ENCODE data around the gene SUPT6H. TPM values are rescaled to one million over a fixed set of nuclear protein-coding genes. Genes with fewer than 3 reads are reported as not detected.

Gene SUPT6H
- total and polyA plus RNA-seq, 2 of the 8 experiments (the other 6 are each of a cell fraction or from before 2014, with no cell fraction given): 32.0 to 59.9 TPM

DNA sequence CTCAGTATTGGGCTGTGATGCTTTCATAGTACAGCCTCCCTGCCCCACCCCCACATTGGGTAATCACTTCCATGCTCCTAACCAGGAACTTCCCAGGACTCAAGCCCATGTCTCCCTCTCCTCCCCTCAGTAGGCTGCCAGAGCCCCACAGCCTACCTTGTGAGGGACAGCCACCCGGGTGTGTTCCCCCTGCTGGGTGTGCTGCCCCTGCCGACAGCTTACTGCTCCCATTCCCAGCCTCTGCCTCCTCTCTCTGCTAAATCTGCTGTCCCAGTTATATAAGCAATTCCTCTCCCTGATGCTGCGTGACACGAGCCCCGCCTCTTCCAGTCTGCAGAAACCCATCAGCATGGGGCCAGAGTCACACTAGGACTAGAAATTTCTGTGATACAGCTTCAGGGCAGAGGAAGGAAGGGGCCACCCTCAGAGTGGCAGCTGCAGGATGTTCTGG is 48.0 kb upstream of the SUPT6H start, which contains the start of gene RSKR (continued):
- TF ChIP-seq, protein P1, sequence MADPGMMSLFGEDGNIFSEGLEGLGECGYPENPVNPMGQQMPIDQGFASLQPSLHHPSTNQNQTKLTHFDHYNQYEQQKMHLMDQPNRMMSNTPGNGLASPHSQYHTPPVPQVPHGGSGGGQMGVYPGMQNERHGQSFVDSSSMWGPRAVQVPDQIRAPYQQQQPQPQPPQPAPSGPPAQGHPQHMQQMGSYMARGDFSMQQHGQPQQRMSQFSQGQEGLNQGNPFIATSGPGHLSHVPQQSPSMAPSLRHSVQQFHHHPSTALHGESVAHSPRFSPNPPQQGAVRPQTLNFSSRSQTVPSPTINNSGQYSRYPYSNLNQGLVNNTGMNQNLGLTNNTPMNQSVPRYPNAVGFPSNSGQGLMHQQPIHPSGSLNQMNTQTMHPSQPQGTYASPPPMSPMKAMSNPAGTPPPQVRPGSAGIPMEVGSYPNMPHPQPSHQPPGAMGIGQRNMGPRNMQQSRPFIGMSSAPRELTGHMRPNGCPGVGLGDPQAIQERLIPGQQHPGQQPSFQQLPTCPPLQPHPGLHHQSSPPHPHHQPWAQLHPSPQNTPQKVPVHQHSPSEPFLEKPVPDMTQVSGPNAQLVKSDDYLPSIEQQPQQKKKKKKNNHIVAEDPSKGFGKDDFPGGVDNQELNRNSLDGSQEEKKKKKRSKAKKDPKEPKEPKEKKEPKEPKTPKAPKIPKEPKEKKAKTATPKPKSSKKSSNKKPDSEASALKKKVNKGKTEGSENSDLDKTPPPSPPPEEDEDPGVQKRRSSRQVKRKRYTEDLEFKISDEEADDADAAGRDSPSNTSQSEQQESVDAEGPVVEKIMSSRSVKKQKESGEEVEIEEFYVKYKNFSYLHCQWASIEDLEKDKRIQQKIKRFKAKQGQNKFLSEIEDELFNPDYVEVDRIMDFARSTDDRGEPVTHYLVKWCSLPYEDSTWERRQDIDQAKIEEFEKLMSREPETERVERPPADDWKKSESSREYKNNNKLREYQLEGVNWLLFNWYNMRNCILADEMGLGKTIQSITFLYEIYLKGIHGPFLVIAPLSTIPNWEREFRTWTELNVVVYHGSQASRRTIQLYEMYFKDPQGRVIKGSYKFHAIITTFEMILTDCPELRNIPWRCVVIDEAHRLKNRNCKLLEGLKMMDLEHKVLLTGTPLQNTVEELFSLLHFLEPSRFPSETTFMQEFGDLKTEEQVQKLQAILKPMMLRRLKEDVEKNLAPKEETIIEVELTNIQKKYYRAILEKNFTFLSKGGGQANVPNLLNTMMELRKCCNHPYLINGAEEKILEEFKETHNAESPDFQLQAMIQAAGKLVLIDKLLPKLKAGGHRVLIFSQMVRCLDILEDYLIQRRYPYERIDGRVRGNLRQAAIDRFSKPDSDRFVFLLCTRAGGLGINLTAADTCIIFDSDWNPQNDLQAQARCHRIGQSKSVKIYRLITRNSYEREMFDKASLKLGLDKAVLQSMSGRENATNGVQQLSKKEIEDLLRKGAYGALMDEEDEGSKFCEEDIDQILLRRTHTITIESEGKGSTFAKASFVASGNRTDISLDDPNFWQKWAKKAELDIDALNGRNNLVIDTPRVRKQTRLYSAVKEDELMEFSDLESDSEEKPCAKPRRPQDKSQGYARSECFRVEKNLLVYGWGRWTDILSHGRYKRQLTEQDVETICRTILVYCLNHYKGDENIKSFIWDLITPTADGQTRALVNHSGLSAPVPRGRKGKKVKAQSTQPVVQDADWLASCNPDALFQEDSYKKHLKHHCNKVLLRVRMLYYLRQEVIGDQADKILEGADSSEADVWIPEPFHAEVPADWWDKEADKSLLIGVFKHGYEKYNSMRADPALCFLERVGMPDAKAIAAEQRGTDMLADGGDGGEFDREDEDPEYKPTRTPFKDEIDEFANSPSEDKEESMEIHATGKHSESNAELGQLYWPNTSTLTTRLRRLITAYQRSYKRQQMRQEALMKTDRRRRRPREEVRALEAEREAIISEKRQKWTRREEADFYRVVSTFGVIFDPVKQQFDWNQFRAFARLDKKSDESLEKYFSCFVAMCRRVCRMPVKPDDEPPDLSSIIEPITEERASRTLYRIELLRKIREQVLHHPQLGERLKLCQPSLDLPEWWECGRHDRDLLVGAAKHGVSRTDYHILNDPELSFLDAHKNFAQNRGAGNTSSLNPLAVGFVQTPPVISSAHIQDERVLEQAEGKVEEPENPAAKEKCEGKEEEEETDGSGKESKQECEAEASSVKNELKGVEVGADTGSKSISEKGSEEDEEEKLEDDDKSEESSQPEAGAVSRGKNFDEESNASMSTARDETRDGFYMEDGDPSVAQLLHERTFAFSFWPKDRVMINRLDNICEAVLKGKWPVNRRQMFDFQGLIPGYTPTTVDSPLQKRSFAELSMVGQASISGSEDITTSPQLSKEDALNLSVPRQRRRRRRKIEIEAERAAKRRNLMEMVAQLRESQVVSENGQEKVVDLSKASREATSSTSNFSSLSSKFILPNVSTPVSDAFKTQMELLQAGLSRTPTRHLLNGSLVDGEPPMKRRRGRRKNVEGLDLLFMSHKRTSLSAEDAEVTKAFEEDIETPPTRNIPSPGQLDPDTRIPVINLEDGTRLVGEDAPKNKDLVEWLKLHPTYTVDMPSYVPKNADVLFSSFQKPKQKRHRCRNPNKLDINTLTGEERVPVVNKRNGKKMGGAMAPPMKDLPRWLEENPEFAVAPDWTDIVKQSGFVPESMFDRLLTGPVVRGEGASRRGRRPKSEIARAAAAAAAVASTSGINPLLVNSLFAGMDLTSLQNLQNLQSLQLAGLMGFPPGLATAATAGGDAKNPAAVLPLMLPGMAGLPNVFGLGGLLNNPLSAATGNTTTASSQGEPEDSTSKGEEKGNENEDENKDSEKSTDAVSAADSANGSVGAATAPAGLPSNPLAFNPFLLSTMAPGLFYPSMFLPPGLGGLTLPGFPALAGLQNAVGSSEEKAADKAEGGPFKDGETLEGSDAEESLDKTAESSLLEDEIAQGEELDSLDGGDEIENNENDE (IDR thresholded peaks at IDR 0.05; ENCODE audit: insufficient replicate concordance, low read length): no peak
- no peak for TF ChIP-seq BRCA1 (IDR thresholded peaks at IDR 0.05; ENCODE audit: low read depth, low read length)

All from H1 (cell line).